Suprapubic skin (tissue), 4 donors: Measurements from ENCODE around the gene RAPGEF6. TPM values are rescaled to one million over a fixed set of nuclear protein-coding genes. Genes with fewer than 3 reads are reported as not detected.

Experiments used
- DNase-seq, 2 donors: peaks; one replicate each; pipeline ENCODE4 v3.0.0-alpha.2; 2019; ENCODE audit warnings: low spot score in 2 of 2
- H3K27ac ChIP-seq: fragments of 200-600 bp; sonication (generic); one replicate; pipeline ENCODE4 v1.5.1; 2019
- H3K27me3 ChIP-seq: fragments of 200-600 bp; sonication (generic); one replicate; pipeline ENCODE4 v1.5.1; 2019
- H3K36me3 ChIP-seq: fragments of 200-600 bp; sonication (generic); one replicate; pipeline ENCODE4 v1.5.1; 2019
- H3K4me1 ChIP-seq: fragments of 200-600 bp; sonication (generic); one replicate; pipeline ENCODE4 v1.5.1; 2019
- H3K4me3 ChIP-seq: fragments of 200-600 bp; sonication (generic); one replicate; pipeline ENCODE4 v1.5.1; 2019; ENCODE audit warnings: mild to moderate bottlenecking
- H3K9me3 ChIP-seq: fragments of 200-600 bp; sonication (generic); one replicate; pipeline ENCODE4 v1.5.1; 2019
- CTCF ChIP-seq, 2 donors: fragments of 200-600 bp in 1 of 2; fragments of 450-650 bp in 1 of 2; sonication (generic) in 1 of 2; IDR thresholded peaks; one replicate each; pipeline ENCODE4 v1.5.1; 2016 to 2019; ENCODE audit warnings: antibody characterized with exemption in 2 of 2, mild to moderate bottlenecking in 1 of 2, moderate library complexity in 1 of 2
- EP300 ChIP-seq: sonication (generic); formaldehyde crosslinking; IDR thresholded peaks from one replicate; pipeline ENCODE4 v1.6.1; 2017; ENCODE audit warnings: antibody characterized with exemption
- POLR2A ChIP-seq, 2 donors: fragments of 450-650 bp; IDR thresholded peaks; one replicate each; pipeline ENCODE4 v1.6.1; 2017; ENCODE audit warnings: antibody characterized with exemption in 2 of 2, mild to moderate bottlenecking in 2 of 2, moderate library complexity in 2 of 2
- POLR2AphosphoS5 ChIP-seq, 3 donors: sonication (generic); formaldehyde crosslinking; IDR thresholded peaks; one replicate each; pipeline ENCODE4 v1.6.1; 2017; ENCODE audit warnings: antibody characterized with exemption in 3 of 3
- WGBS: methylation state at CpG from one replicate; pipeline ENCODE4 v1.1.5; 2018; 5-methylcytosine and 5-hydroxymethylcytosine counted together
- total RNA-seq, 4 donors: library from RNA; depleted of rRNA; stranded (reverse); fragments of >200 nt; gene quantifications; one replicate each; pipeline ENCODE4 v1.1.0, GENCODE V29; 2016

RAPGEF6 gene
- total RNA-seq, 4 donors from 2014 or later, result 17.8 to 38.3 (median 20.6) TPM

GRCh38 chr5:131570757-131571156 is 64.3 kb downstream of the RAPGEF6 start:
- no peaks in the 10 kb centered on the region for H3K36me3 ChIP-seq
- H3K9me3 ChIP-seq, result no peaks in the 10 kb centered on the region
- H3K4me1 ChIP-seq, result no peaks in the 10 kb centered on the region
- no peak overlapping the region for H3K4me3 ChIP-seq
- TF ChIP-seq POLR2A (IDR thresholded peaks at IDR 0.05) (no peak), EP300 (no peak), POLR2AphosphoS5 (IDR thresholded peaks at IDR 0.05) (no peak), CTCF (IDR thresholded peaks at IDR 0.05) (no peak)
- no peak for DNase-seq
- 91% methylated on average over 7 of the region's 7 CpGs for WGBS
- H3K27me3 ChIP-seq, result no peaks in the 10 kb centered on the region
- H3K27ac ChIP-seq, result no peak overlapping the region

GRCh38 chr5:131564229-131564652 is 70.8 kb downstream of the RAPGEF6 start:
- no peak for TF ChIP-seq CTCF (IDR thresholded peaks at IDR 0.05)
- Histone ChIP-seq H3K27me3 (no peaks in the 10 kb centered on the region), H3K4me1 (no peaks in the 10 kb centered on the region), H3K36me3 (peaks cover 4% of the 10 kb centered on the region), H3K9me3 (no peaks in the 10 kb centered on the region), H3K4me3 (no peak overlapping the region), H3K27ac (no peak overlapping the region)
- no peak for DNase-seq
- WGBS, result 95% methylated on average over 4 of the region's 4 CpGs

GRCh38 chr5:131563434-131564228 is 71.4 kb downstream of the RAPGEF6 start:
- H3K36me3 ChIP-seq, result peaks cover 5% of the 10 kb centered on the region
- TF ChIP-seq POLR2AphosphoS5 (IDR thresholded peaks at IDR 0.05) (no peak), CTCF (IDR thresholded peaks at IDR 0.05) (no peak)
- DNase-seq, result no peak
- H3K4me1 ChIP-seq, result no peaks in the 10 kb centered on the region
- 88% methylated on average over 8 of the region's 8 CpGs for WGBS
- no peaks in the 10 kb centered on the region for H3K9me3 ChIP-seq
- H3K4me3 ChIP-seq, result no peak overlapping the region
- H3K27me3 ChIP-seq, result no peaks in the 10 kb centered on the region
- H3K27ac ChIP-seq, result no peak overlapping the region

- no peaks in the 10 kb centered on the region for H3K27me3 ChIP-seq
- 72% methylated on average over 2 of the region's 2 CpGs for WGBS
- no peak for TF ChIP-seq POLR2AphosphoS5 (IDR thresholded peaks at IDR 0.05)
- no peak for TF ChIP-seq POLR2A (IDR thresholded peaks at IDR 0.05)
- TF ChIP-seq CTCF (IDR thresholded peaks at IDR 0.05), result no peak
- TF ChIP-seq EP300, result no peak
- no peaks in the 10 kb centered on the region for H3K9me3 ChIP-seq
- H3K27ac ChIP-seq, result no peak overlapping the region
- no peak for DNase-seq
- no peak overlapping the region for H3K4me3 ChIP-seq
- H3K36me3 ChIP-seq, result no peaks in the 10 kb centered on the region
- no peaks in the 10 kb centered on the region for H3K4me1 ChIP-seq
Measured at GRCh38 chr5:131550606-131551005, 84.4 kb downstream of the RAPGEF6 start.

GRCh38 chr5:131548176-131548575 is 86.9 kb downstream of the RAPGEF6 start:
- Histone ChIP-seq H3K27me3 (no peaks in the 10 kb centered on the region), H3K4me1 (no peaks in the 10 kb centered on the region), H3K9me3 (no peaks in the 10 kb centered on the region), H3K27ac (no peak overlapping the region), H3K36me3 (no peaks in the 10 kb centered on the region), H3K4me3 (no peak overlapping the region)
- WGBS, result 87% methylated on average over 2 of the region's 2 CpGs
- no peak for TF ChIP-seq CTCF (IDR thresholded peaks at IDR 0.05)
- TF ChIP-seq POLR2AphosphoS5 (IDR thresholded peaks at IDR 0.05), result no peak
- no peak for TF ChIP-seq POLR2A (IDR thresholded peaks at IDR 0.05)
- TF ChIP-seq EP300, result no peak
- no peak for DNase-seq
